Measurements from ENCODE around the gene TOM1L2.

TOM1L2 gene

DNA sequence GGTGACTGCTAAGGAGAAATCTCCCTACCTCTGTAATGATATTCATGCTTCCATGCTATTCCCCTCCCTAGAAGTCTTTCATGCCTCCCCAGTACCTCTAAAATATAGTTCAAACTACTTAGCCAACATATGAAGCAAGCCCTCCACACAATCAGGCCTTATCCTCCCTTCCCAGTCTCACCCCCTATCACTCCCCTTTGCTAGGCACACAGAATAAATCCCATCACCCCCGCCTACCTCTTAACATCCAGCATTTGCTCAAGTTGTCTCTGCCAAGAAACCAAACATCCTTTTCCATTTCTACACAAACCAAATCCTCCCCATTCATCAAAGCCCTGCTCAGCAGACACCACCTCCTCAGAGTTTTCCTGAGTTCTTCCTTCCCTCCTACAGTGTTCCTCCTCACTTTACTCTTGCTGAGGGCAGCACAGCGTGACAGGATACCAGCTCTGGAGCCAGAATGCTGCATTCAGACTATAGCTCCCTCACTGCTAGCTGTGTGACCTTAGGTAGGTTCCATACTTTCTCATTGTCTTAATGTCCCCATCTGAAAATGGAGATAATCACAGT lies 7.0 kb downstream of the TOM1L2 start:
- ChIA-PET POLR2A (no interaction called here), CTCF (interaction anchor here (1.5 kb wide), 1 partner anchor 46 kb away, joined by 5 read pairs; no protein-coding TSS in a partner anchor)
- TF ChIP-seq FOXK2 (IDR thresholded peaks at IDR 0.05) (no peak), L3MBTL2 (conservative IDR thresholded peaks at IDR 0.05) (no peak), LEF1 (IDR thresholded peaks at IDR 0.05; ENCODE audit: borderline replicate concordance) (no peak), CTBP1 (IDR thresholded peaks at IDR 0.05; ENCODE audit: borderline replicate concordance) (no peak), NFRKB (IDR thresholded peaks at IDR 0.05) (no peak), ELF4 (IDR thresholded peaks at IDR 0.05) (no peak), FOXA1 (IDR thresholded peaks at IDR 0.05) (no peak), FOXM1 (IDR thresholded peaks at IDR 0.05; ENCODE audit: borderline replicate concordance) (no peak), HDGF (IDR thresholded peaks at IDR 0.05; ENCODE audit: borderline replicate concordance) (no peak), ARNT (IDR thresholded peaks at IDR 0.05) (no peak), BHLHE40 (IDR thresholded peaks at IDR 0.05; ENCODE audit: borderline replicate concordance) (no peak), SP1 (IDR thresholded peaks at IDR 0.05) (no peak), TARDBP (IDR thresholded peaks at IDR 0.05) (no peak), SUZ12 (IDR thresholded peaks at IDR 0.05) (no peak), ZNF384 (IDR thresholded peaks at IDR 0.05) (no peak)
- TF ChIP-seq, protein P1, sequence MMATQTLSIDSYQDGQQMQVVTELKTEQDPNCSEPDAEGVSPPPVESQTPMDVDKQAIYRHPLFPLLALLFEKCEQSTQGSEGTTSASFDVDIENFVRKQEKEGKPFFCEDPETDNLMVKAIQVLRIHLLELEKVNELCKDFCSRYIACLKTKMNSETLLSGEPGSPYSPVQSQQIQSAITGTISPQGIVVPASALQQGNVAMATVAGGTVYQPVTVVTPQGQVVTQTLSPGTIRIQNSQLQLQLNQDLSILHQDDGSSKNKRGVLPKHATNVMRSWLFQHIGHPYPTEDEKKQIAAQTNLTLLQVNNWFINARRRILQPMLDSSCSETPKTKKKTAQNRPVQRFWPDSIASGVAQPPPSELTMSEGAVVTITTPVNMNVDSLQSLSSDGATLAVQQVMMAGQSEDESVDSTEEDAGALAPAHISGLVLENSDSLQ (IDR thresholded peaks at IDR 0.05): no peak
- no peak for DNase-seq (ENCODE audit: extremely low spot score)

- no peak for DNase-seq (ENCODE audit: extremely low spot score)
- no peak for TF ChIP-seq NFRKB (IDR thresholded peaks at IDR 0.05)
- TF ChIP-seq, protein P1 (IDR thresholded peaks at IDR 0.05): peak; percentile 55
- POLR2A ChIA-PET: no interaction called here
- CTCF ChIA-PET: no interaction called here
Observed at GRCh38 chr17:17964710-17965109, 7.5 kb downstream of the TOM1L2 start.

- POLR2A ChIA-PET: no interaction called here
- DNase-seq (ENCODE audit: extremely low spot score): no peak
- no peak for TF ChIP-seq HDGF (IDR thresholded peaks at IDR 0.05; ENCODE audit: borderline replicate concordance)
- TF ChIP-seq FOXK2 (IDR thresholded peaks at IDR 0.05): no peak
- TF ChIP-seq NFRKB (IDR thresholded peaks at IDR 0.05): no peak
- TF ChIP-seq ARNT (IDR thresholded peaks at IDR 0.05): no peak
- TF ChIP-seq ZNF384 (IDR thresholded peaks at IDR 0.05): no peak
- no peak for TF ChIP-seq TARDBP (IDR thresholded peaks at IDR 0.05)
- no peak for TF ChIP-seq LEF1 (IDR thresholded peaks at IDR 0.05; ENCODE audit: borderline replicate concordance)
- TF ChIP-seq SUZ12 (IDR thresholded peaks at IDR 0.05): no peak
- CTCF ChIA-PET: no interaction called here
Observed at GRCh38 chr17:17963694-17964436, 8.3 kb downstream of the TOM1L2 start.

DNA sequence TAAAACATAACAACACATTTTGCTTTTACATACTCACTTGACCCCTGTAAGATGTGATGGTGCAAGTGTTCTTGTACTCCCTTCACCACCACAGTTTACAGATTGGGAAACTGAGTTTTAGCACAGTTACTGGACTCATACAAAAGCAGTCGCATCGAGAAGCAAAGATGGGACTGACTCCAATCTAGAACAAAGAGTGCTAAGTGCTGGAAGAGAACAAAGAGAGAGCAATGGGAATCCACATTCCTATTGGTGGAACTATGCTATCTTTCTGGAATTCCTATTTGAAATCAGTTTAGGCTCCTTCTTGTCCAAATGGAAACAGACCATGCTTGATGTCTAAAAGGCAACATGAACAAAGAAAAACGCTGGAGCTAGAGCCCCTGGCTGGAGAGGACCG lies 9.1 kb downstream of the TOM1L2 start:
- ChIA-PET CTCF (no interaction called here), POLR2A (no interaction called here)
- no peak for DNase-seq (ENCODE audit: extremely low spot score)
- no peak for TF ChIP-seq HDGF (IDR thresholded peaks at IDR 0.05; ENCODE audit: borderline replicate concordance)
- TF ChIP-seq, protein P1 (IDR thresholded peaks at IDR 0.05): no peak
- TF ChIP-seq L3MBTL2 (conservative IDR thresholded peaks at IDR 0.05): no peak
- TF ChIP-seq FOXA1 (IDR thresholded peaks at IDR 0.05): no peak
- TF ChIP-seq SP1 (IDR thresholded peaks at IDR 0.05): no peak
- TF ChIP-seq NFRKB (IDR thresholded peaks at IDR 0.05): no peak
- no peak for TF ChIP-seq ELF4 (IDR thresholded peaks at IDR 0.05)
- TF ChIP-seq SUZ12 (IDR thresholded peaks at IDR 0.05): no peak
- TF ChIP-seq TARDBP (IDR thresholded peaks at IDR 0.05): no peak
- TF ChIP-seq FOXK2 (IDR thresholded peaks at IDR 0.05): no peak
- TF ChIP-seq LEF1 (IDR thresholded peaks at IDR 0.05; ENCODE audit: borderline replicate concordance): no peak
- TF ChIP-seq CTBP1 (IDR thresholded peaks at IDR 0.05; ENCODE audit: borderline replicate concordance): no peak
- no peak for TF ChIP-seq BHLHE40 (IDR thresholded peaks at IDR 0.05; ENCODE audit: borderline replicate concordance)
- TF ChIP-seq FOXM1 (IDR thresholded peaks at IDR 0.05; ENCODE audit: borderline replicate concordance): no peak
- no peak for TF ChIP-seq ARNT (IDR thresholded peaks at IDR 0.05)
- TF ChIP-seq ZNF384 (IDR thresholded peaks at IDR 0.05): no peak

GRCh38 chr17:17960500-17961030 lies 11.6 kb downstream of the TOM1L2 start:
- CTCF ChIA-PET: interaction anchor here (0.8 kb wide), 1 partner anchor 12 kb away, joined by 3 read pairs; the partner anchor contains the start of genes DRC3 and TOM1L2
- POLR2A ChIA-PET: interaction anchor here (1.9 kb wide), 1 partner anchor 12 kb away, joined by 14 read pairs; the partner anchor contains the start of genes DRC3 and TOM1L2
- TF ChIP-seq CTBP1 (IDR thresholded peaks at IDR 0.05; ENCODE audit: borderline replicate concordance) (no peak), FOXM1 (IDR thresholded peaks at IDR 0.05; ENCODE audit: borderline replicate concordance) (no peak), ARNT (IDR thresholded peaks at IDR 0.05) (no peak), SUZ12 (IDR thresholded peaks at IDR 0.05) (no peak)
- TF ChIP-seq, protein P1 (IDR thresholded peaks at IDR 0.05): peak; percentile 65
- no peak for DNase-seq (ENCODE audit: extremely low spot score)
